Vagina (tissue), 2 donors: ENCODE data around the gene RAPGEF5. TPM values are rescaled to one million over a fixed set of nuclear protein-coding genes. Genes with fewer than 3 reads are reported as not detected.

Experiments used
- DNase-seq, 2 donors: peaks; one replicate each; pipeline ENCODE4 v3.0.0-alpha.2; 2017; ENCODE audit errors: extremely low spot score in 2 of 2
- H3K27ac ChIP-seq: fragments of 200-600 bp; sonication (generic); one replicate; pipeline ENCODE4 v1.5.1; 2019
- H3K27me3 ChIP-seq: fragments of 200-600 bp; sonication (generic); one replicate; pipeline ENCODE4 v1.5.1; 2019
- H3K36me3 ChIP-seq, 2 donors: fragments of 200-600 bp; sonication (generic); one replicate each; pipeline ENCODE4 v1.5.1; 2017 to 2019
- H3K4me1 ChIP-seq: fragments of 200-600 bp; sonication (generic); one replicate; pipeline ENCODE4 v1.5.1; 2019
- H3K4me3 ChIP-seq, 2 donors: fragments of 200-600 bp; sonication (generic); 1 replicate in 1 of 2; 2 replicates in 1 of 2; pipeline ENCODE4 v1.5.1; 2016 to 2019
- H3K9me3 ChIP-seq: fragments of 200-600 bp; sonication (generic); one replicate; pipeline ENCODE4 v1.5.1; 2019
- CTCF ChIP-seq, 3 experiments: fragments of 450-650 bp in 2 of 3; fragments of 200-600 bp in 1 of 3; sonication (generic) in 1 of 3; IDR thresholded peaks; one replicate each; pipeline ENCODE4 v1.5.1; 2017 to 2019; ENCODE audit warnings: antibody characterized with exemption in 3 of 3, mild to moderate bottlenecking in 2 of 3, moderate library complexity in 2 of 3
- POLR2A ChIP-seq, 2 donors: fragments of 450-650 bp; IDR thresholded peaks; one replicate each; pipeline ENCODE4 v1.6.1; 2017; ENCODE audit warnings: antibody characterized with exemption in 2 of 2, mild to moderate bottlenecking in 2 of 2, moderate library complexity in 2 of 2
- POLR2AphosphoS5 ChIP-seq, 2 donors: sonication (generic); formaldehyde crosslinking; IDR thresholded peaks; one replicate each; pipeline ENCODE4 v1.9.0; 2017; ENCODE audit warnings: antibody characterized with exemption in 2 of 2, mild to moderate bottlenecking in 2 of 2, low read depth in 1 of 2; ENCODE audit not compliant: insufficient read depth in 1 of 2
- intact Hi-C: fragments of 100-400 bp; cut with DNase I; formaldehyde crosslinking; loops from one replicate; pipeline ENCODE4 v1.15.1; 2023
- total RNA-seq: library from RNA; depleted of rRNA; stranded (reverse); fragments of >200 nt; gene quantifications from one replicate; pipeline ENCODE4 v1.2.3, GENCODE V29; 2016

Gene RAPGEF5
- total RNA-seq, 1 donor from 2014 or later = 68.0 TPM

DNA sequence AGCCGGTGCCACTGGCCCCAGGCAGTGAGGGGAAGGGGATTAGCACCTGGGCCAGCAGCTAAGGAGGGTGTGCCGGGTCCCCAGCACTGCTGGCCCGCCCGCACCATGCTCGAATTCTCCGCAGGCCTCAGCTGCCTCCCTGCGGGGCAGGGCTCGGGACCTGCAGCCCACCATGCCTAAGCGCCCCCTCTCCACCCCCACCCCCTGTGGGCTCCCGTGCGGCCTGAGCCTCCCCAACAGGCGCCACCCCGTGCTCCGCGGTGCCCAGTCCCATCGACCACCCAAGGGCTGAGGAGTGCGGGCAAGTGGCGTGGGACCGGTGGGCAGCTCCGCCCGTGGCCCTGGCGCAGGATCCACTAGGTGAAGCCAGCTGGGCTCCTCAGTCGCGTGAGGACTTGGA, 266.4 kb downstream of the RAPGEF5 start:
- no peak overlapping the region for H3K4me3 ChIP-seq
- H3K36me3 ChIP-seq = no peaks in the 10 kb centered on the region
- intact Hi-C loops = no loop called here
- H3K4me1 ChIP-seq = peaks cover 5% of the 10 kb centered on the region
- no peak overlapping the region for H3K27ac ChIP-seq
- TF ChIP-seq POLR2AphosphoS5 (IDR thresholded peaks at IDR 0.05; ENCODE audit: insufficient read depth in 1 of 2, low read depth in 1 of 2) (no peak), CTCF (IDR thresholded peaks at IDR 0.05) (no peak), POLR2A (IDR thresholded peaks at IDR 0.05) (no peak)
- no peaks in the 10 kb centered on the region for H3K9me3 ChIP-seq
- H3K27me3 ChIP-seq = no peaks in the 10 kb centered on the region
- DNase-seq = no peak

DNA sequence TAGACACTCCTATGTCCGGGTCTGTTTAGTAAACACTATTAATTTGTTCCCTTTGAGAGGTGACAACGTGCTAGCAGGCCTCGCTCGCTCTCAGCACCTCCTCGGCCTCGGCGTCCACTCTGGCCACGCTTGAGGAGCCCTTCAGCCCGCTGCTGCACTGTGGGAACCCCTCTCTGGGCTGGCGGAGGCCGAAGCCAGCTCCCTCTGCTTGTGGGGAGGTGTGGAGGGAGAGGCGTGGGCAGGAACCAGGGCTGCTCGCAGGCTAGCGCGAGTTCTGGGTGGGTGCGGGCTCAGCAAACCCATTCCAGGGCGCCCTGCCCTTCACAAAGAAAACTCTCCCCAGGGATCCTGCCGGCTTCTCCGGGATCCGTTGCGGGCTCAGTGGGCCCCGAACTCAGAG, 266.8 kb downstream of the RAPGEF5 start:
- DNase-seq = no peak
- no peaks in the 10 kb centered on the region for H3K9me3 ChIP-seq
- no peaks in the 10 kb centered on the region for H3K27me3 ChIP-seq
- H3K4me3 ChIP-seq = no peak overlapping the region
- H3K27ac ChIP-seq = no peak overlapping the region
- no peaks in the 10 kb centered on the region for H3K36me3 ChIP-seq
- H3K4me1 ChIP-seq = peaks cover 5% of the 10 kb centered on the region
- TF ChIP-seq POLR2AphosphoS5 (IDR thresholded peaks at IDR 0.05; ENCODE audit: insufficient read depth in 1 of 2, low read depth in 1 of 2) (no peak), CTCF (IDR thresholded peaks at IDR 0.05) (no peak), POLR2A (IDR thresholded peaks at IDR 0.05) (no peak)
- intact Hi-C loops = no loop called here

- H3K27me3 ChIP-seq = no peaks in the 10 kb centered on the region
- TF ChIP-seq CTCF (IDR thresholded peaks at IDR 0.05) (no peak), POLR2A (IDR thresholded peaks at IDR 0.05) (no peak), POLR2AphosphoS5 (IDR thresholded peaks at IDR 0.05; ENCODE audit: insufficient read depth in 1 of 2, low read depth in 1 of 2) (no peak)
- no peak for DNase-seq
- H3K36me3 ChIP-seq = no peaks in the 10 kb centered on the region
- intact Hi-C loops = no loop called here
- H3K27ac ChIP-seq = no peak overlapping the region
- H3K4me3 ChIP-seq = no peak overlapping the region
- H3K4me1 ChIP-seq = peaks cover 5% of the 10 kb centered on the region
- H3K9me3 ChIP-seq = no peaks in the 10 kb centered on the region
Observed at GRCh38 chr7:22088827-22089226, 268.1 kb downstream of the RAPGEF5 start.

- intact Hi-C loops = no loop called here
- no peak for DNase-seq
- TF ChIP-seq CTCF (IDR thresholded peaks at IDR 0.05) (no peak), POLR2A (IDR thresholded peaks at IDR 0.05) (no peak), POLR2AphosphoS5 (IDR thresholded peaks at IDR 0.05; ENCODE audit: insufficient read depth in 1 of 2, low read depth in 1 of 2) (no peak)
- no peaks in the 10 kb centered on the region for H3K27me3 ChIP-seq
- H3K9me3 ChIP-seq = no peaks in the 10 kb centered on the region
- H3K36me3 ChIP-seq = no peaks in the 10 kb centered on the region
- peaks cover 3% of the 10 kb centered on the region for H3K4me1 ChIP-seq
- H3K27ac ChIP-seq = no peak overlapping the region
- no peak overlapping the region for H3K4me3 ChIP-seq
Observed at GRCh38 chr7:22087861-22088260, 269.1 kb downstream of the RAPGEF5 start.

DNA sequence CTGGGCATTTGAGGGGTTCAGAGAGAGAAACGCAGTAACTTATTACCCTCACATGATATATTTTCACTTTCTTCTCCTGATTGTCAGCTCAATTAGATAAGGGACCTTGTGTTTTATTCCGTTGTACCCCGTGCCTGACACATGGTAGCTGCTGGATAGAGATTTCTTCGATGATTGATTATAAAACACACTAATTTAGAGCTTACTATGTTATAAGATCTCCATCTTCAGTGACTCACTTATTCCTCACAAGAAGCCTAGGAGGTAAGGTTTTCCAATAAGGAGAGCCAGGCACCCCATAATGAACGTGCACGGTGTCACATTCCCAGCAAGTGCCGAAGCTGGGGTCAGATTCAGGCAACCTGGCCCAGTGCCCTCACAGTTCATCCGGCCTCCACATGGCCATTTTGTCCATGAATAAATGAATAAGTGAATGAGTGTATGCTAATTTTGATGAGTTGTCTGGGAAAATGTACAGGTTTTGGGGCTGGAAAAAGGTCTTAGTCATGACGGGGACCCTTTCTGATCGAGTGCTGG, 273.2 kb downstream of the RAPGEF5 start:
- no peak for TF ChIP-seq POLR2AphosphoS5 (IDR thresholded peaks at IDR 0.05; ENCODE audit: insufficient read depth in 1 of 2, low read depth in 1 of 2)
- DNase-seq = no peak
- Histone ChIP-seq H3K4me1 (peaks cover 7% of the 10 kb centered on the region), H3K27ac (peak overlapping the region; percentile 76), H3K27me3 (no peaks in the 10 kb centered on the region), H3K36me3 (no peaks in the 10 kb centered on the region), H3K9me3 (no peaks in the 10 kb centered on the region), H3K4me3 (peak overlapping the region; percentile 56 to 72)
- intact Hi-C loops = no loop called here
